DOHH2 (cell line): ENCODE results near the gene WFS1.

ENCODE experiments used
- H3F3A ChIP-seq: fragments of 200-600 bp; sonication (generic), shearing (Covaris generic); 2 replicates; pipeline ENCODE4 v1.6.0; 2016; ENCODE audit warnings: antibody characterized with exemption, mild to moderate bottlenecking; ENCODE audit not compliant: control insufficient read depth, insufficient read depth
- H3K27ac ChIP-seq: fragments of 200-600 bp; sonication (generic); 2 replicates; pipeline ENCODE4 v1.5.1; 2014; ENCODE audit warnings: low read depth, mild to moderate bottlenecking, low read length, moderate library complexity
- H3K27me3 ChIP-seq: fragments of 200-600 bp; sonication (generic); 2 replicates; pipeline ENCODE4 v1.6.1; 2014; ENCODE audit warnings: mild to moderate bottlenecking, low read length, mixed read lengths; ENCODE audit not compliant: control insufficient read depth
- H3K36me3 ChIP-seq: fragments of 200-600 bp; sonication (generic); 2 replicates; pipeline ENCODE4 v1.6.1; 2014; ENCODE audit warnings: mild to moderate bottlenecking, low read length, moderate library complexity, mixed read lengths; ENCODE audit not compliant: control insufficient read depth
- H3K4me1 ChIP-seq: fragments of 200-600 bp; sonication (generic); 2 replicates; pipeline ENCODE4 v1.6.1; 2014; ENCODE audit warnings: mild to moderate bottlenecking, low read length, mixed read lengths; ENCODE audit not compliant: control insufficient read depth
- H3K4me2 ChIP-seq: fragments of 200-600 bp; sonication (generic); 2 replicates; pipeline ENCODE4 v1.6.0; 2014; ENCODE audit warnings: mild to moderate bottlenecking, low read length, moderate library complexity
- H3K4me3 ChIP-seq: fragments of 200-600 bp; sonication (generic); 2 replicates; pipeline ENCODE4 v1.5.1; 2014; ENCODE audit warnings: mild to moderate bottlenecking, low read length, mixed read lengths
- H3K79me2 ChIP-seq: fragments of 200-600 bp; sonication (generic); 2 replicates; pipeline ENCODE4 v1.6.1; 2014; ENCODE audit warnings: mild to moderate bottlenecking, low read length, mixed read lengths; ENCODE audit not compliant: control insufficient read depth
- H3K9me2 ChIP-seq: fragments of 200-600 bp; sonication (generic); replicated peaks from 2 replicates; pipeline ENCODE4 v1.6.1; 2014; ENCODE audit warnings: mild to moderate bottlenecking, low read length, mixed read lengths; ENCODE audit not compliant: control insufficient read depth
- H3K9me3 ChIP-seq: fragments of 200-600 bp; sonication (generic); 2 replicates; pipeline ENCODE4 v1.6.1; 2014; ENCODE audit warnings: antibody characterized with exemption, low read length, mixed read lengths; ENCODE audit not compliant: control insufficient read depth, insufficient read depth
- H4K20me1 ChIP-seq: fragments of 200-600 bp; sonication (generic); 2 replicates; pipeline ENCODE4 v1.6.0; 2014; ENCODE audit warnings: low read depth, mild to moderate bottlenecking, antibody characterized with exemption, low read length, moderate library complexity; ENCODE audit not compliant: control insufficient read depth, insufficient read depth
- EZH2phosphoT487 ChIP-seq: fragments of 200-600 bp; sonication (generic); IDR thresholded peaks from 2 replicates; pipeline ENCODE4 v1.6.1; 2017; ENCODE audit warnings: borderline replicate concordance, mild to moderate bottlenecking, antibody characterized with exemption, low read length, moderate library complexity, mixed read lengths
- TF ChIP-seq, protein P1 (sequence below): fragments of 200-600 bp; sonication (generic); IDR thresholded peaks from one replicate; pipeline ENCODE4 v1.5.1; 2014; ENCODE audit warnings: antibody characterized with exemption, mild to moderate bottlenecking, low read depth, low read length; ENCODE audit not compliant: poor library complexity, severe bottlenecking

Gene WFS1

DNA sequence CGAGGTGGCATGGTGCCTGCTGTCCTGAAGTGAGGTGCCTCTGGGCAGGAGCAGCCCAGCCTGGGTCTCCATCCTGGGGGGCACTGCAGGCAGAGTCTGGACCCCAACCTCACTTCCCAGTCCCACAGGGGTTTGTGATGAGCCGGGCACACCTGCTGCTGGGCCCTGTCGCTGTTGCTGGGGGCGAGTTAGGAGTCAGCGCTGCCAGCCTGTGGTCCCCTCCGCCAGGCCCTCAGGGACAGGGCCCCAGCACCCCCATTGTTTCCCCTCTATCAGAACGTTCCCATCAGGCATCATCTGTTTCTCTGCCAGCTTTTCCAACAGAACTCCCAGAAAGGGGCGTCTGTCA, 23.4 kb downstream of the WFS1 start:
- H3K9me2 ChIP-seq, result no peaks in the 10 kb centered on the region
- no peak overlapping the region for H3K4me2 ChIP-seq
- H3K36me3 ChIP-seq, result no peaks in the 10 kb centered on the region
- no peaks in the 10 kb centered on the region for H4K20me1 ChIP-seq
- H3K9me3 ChIP-seq, result no peaks in the 10 kb centered on the region
- no peak overlapping the region for H3K27ac ChIP-seq
- H3K79me2 ChIP-seq, result no peaks in the 10 kb centered on the region
- H3K4me3 ChIP-seq, result no peak overlapping the region
- no peak for TF ChIP-seq EZH2phosphoT487
- TF ChIP-seq, protein P1, sequence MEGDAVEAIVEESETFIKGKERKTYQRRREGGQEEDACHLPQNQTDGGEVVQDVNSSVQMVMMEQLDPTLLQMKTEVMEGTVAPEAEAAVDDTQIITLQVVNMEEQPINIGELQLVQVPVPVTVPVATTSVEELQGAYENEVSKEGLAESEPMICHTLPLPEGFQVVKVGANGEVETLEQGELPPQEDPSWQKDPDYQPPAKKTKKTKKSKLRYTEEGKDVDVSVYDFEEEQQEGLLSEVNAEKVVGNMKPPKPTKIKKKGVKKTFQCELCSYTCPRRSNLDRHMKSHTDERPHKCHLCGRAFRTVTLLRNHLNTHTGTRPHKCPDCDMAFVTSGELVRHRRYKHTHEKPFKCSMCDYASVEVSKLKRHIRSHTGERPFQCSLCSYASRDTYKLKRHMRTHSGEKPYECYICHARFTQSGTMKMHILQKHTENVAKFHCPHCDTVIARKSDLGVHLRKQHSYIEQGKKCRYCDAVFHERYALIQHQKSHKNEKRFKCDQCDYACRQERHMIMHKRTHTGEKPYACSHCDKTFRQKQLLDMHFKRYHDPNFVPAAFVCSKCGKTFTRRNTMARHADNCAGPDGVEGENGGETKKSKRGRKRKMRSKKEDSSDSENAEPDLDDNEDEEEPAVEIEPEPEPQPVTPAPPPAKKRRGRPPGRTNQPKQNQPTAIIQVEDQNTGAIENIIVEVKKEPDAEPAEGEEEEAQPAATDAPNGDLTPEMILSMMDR, result no peak
- no peaks in the 10 kb centered on the region for H3K4me1 ChIP-seq
- no peaks in the 10 kb centered on the region for H3K27me3 ChIP-seq
- no peaks in the 10 kb centered on the region for H3F3A ChIP-seq

DNA sequence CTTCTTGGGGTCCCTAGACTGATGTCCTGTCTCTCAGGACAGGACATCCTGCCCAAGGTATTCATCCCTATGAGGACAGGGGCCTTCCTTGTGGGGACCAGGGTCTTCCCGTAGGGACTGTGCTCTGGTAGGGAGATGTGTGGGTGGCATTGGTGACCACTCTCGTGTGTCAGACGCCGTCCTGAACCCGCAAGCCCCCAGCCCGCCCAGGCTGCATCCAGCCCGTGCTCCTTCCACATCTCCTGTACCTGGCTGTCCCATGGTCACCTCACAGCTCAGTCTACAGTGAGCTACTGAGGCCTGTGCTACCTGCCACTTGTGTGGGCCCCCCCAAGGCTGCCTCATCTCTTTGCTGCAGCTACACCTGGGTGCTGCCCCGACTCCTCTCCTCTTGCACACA, 24.0 kb downstream of the WFS1 start:
- Histone ChIP-seq H3K79me2 (no peaks in the 10 kb centered on the region), H3K4me1 (no peaks in the 10 kb centered on the region), H3K27ac (no peak overlapping the region), H3K9me2 (no peaks in the 10 kb centered on the region), H4K20me1 (no peaks in the 10 kb centered on the region), H3K9me3 (no peaks in the 10 kb centered on the region), H3K27me3 (no peaks in the 10 kb centered on the region), H3K4me2 (no peak overlapping the region), H3K36me3 (no peaks in the 10 kb centered on the region), H3F3A (no peaks in the 10 kb centered on the region), H3K4me3 (no peak overlapping the region)
- no peak for TF ChIP-seq EZH2phosphoT487
- TF ChIP-seq, protein P1, result no peak

DNA sequence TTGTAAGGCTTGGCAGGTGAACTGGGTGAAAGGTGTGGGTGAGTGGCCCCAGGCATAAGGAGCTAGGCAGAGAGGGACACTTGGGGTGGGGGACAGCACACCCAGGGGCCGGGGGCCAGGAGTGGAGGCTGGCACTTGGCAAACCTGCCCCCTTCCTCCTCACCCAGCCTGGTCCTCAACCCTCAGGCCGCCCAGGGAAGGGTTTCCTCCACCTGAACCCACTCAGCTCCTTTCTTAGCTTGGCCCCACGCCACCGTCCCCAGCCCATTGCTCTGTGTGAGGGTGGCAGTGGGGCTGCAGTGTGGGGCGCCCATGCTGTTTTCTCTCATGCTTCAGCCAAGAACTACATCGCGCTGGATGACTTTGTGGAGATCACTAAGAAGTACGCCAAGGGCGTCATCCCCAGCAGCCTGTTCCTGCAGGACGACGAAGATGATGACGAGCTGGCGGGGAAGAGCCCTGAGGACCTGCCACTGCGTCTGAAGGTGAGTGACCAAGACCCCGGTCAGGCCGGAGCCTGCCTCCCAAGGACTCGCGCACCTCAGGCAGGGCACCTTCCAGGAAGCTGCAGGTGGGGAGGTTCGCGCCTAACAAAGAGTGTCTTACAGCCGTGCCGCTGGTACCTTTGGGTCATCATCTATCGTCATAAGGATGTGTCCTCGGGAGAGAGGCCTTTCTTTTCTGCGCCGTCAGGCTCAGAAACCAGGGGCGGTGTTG, 25.2 kb downstream of the WFS1 start:
- H3K36me3 ChIP-seq, result no peaks in the 10 kb centered on the region
- no peaks in the 10 kb centered on the region for H3K79me2 ChIP-seq
- H3K4me2 ChIP-seq, result no peak overlapping the region
- no peaks in the 10 kb centered on the region for H3K9me2 ChIP-seq
- H3K27ac ChIP-seq, result no peak overlapping the region
- no peak for TF ChIP-seq EZH2phosphoT487
- TF ChIP-seq, protein P1, result no peak
- H3F3A ChIP-seq, result no peaks in the 10 kb centered on the region
- H3K4me3 ChIP-seq, result no peak overlapping the region
- H4K20me1 ChIP-seq, result no peaks in the 10 kb centered on the region
- H3K9me3 ChIP-seq, result no peaks in the 10 kb centered on the region
- no peaks in the 10 kb centered on the region for H3K4me1 ChIP-seq
- no peaks in the 10 kb centered on the region for H3K27me3 ChIP-seq
